Transverse colon (tissue), 3 donors: Measurements from ENCODE around the gene SERPINB5.

Experiments
- POLR2A ChIP-seq: fragments of 450-650 bp; IDR thresholded peaks from one replicate; pipeline ENCODE4 v1.6.1; 2016; ENCODE audit warnings: antibody characterized with exemption, mild to moderate bottlenecking, moderate library complexity
- POLR2AphosphoS5 ChIP-seq, 3 donors: sonication (generic); formaldehyde crosslinking; IDR thresholded peaks; one replicate each; pipeline ENCODE4 v1.6.1; 2016; ENCODE audit warnings: antibody characterized with exemption in 3 of 3

DNA sequence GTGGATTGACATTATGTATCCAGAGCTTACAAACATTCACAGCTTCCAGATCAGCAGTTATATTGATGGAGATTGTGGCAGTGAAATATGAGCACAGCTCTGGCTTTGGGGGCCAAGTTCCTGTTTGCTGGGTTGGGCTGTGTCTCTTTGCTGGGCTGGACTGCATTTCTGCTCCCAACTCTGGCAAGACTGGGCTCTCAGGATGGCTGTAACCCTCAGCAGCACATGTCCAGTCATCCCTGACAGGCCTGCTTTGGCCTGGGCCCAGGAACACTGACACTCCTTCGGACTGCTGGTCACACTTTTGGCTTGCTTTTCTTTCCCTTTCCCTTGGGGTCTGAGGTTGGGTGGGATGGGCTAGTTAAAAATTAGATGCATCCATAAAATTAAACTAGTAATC, 36.5 kb upstream of the SERPINB5 start:
- TF ChIP-seq POLR2A (no peak), POLR2AphosphoS5 (IDR thresholded peaks at IDR 0.05) (no peak)
